ENCODE measurements around the gene UNC45A.

- TF ChIP-seq POLR2A (IDR thresholded peaks at IDR 0.05) (no peak), CTCF (IDR thresholded peaks at IDR 0.05) (no peak)
These were observed 19.8 kb upstream of the UNC45A start for GRCh38 chr15:90915216-90915807.

Data from ovary (tissue), 3 donors.